BJ (cell line): Measurements from ENCODE around the gene SNCB. TPM values are rescaled to one million over a fixed set of nuclear protein-coding genes. Genes with fewer than 3 reads are reported as not detected.

Source experiments
- CTCF ChIA-PET: fragments of 350-600 bp; formaldehyde crosslinking; extraction: SDS; loops from one replicate; lab custom pipeline; 2021; ENCODE audit warnings: antibody characterized with exemption, inconsistent platforms; lab: Yijun Ruan, JAX
- POLR2A ChIA-PET: fragments of 300-600 bp; sonication (Branson Sonifier 250); formaldehyde crosslinking; extraction: SDS; loops from one replicate; lab custom pipeline; 2021; ENCODE audit warnings: antibody characterized with exemption; lab: Charles Lee
- DNase-seq: peaks from one replicate; pipeline ENCODE4 v3.0.0-alpha.2; 2011; ENCODE audit warnings: low read depth
- H3K27me3 ChIP-seq: 2 replicates; pipeline ENCODE4 v1.6.0; 2011; ENCODE audit warnings: low read length; ENCODE audit not compliant: control insufficient read depth, insufficient read depth
- H3K36me3 ChIP-seq: 2 replicates; pipeline ENCODE4 v1.5.1; 2011; ENCODE audit warnings: low read length; ENCODE audit not compliant: control insufficient read depth, insufficient read depth
- H3K4me3 ChIP-seq: 2 replicates; pipeline ENCODE4 v1.5.1; 2011; ENCODE audit warnings: low read depth, mild to moderate bottlenecking, control low read depth, low read length
- CTCF ChIP-seq: IDR thresholded peaks from 2 replicates; pipeline ENCODE4 v1.5.1; 2011; ENCODE audit warnings: low read depth, mild to moderate bottlenecking, control low read depth, inconsistent platforms, low read length, moderate library complexity; ENCODE audit not compliant: insufficient read depth
- polyA plus RNA-seq: library from polyadenylated mRNA; depleted of rRNA; stranded (reverse); fragments of >200 nt; gene quantifications from 2 replicates; pipeline ENCODE4 v1.2.3, GENCODE V29; 2011

The SNCB gene
- polyA plus RNA-seq, 1 experiment: not detected

GRCh38 chr5:176647030-176647842, 16.9 kb upstream of the SNCB start, which contains the start of gene TSPAN17:
TSS of gene TSPAN17 (plus strand) at chr5:176647484. CDS start at chr5:176647616, 132 bp downstream.
- H3K36me3 ChIP-seq: no peaks in the 10 kb centered on the region
- ChIA-PET CTCF (interaction anchor here (0.6 to 7.4 kb wide), 8 partner anchors 9 to 240 kb away, joined by 3 to 68 read pairs (median 4); partner anchors contain the start of genes EIF4E1B and SNCB), POLR2A (interaction anchor here (1.0 kb wide), 1 partner anchor 13 kb away, joined by 3 read pairs; no protein-coding TSS in a partner anchor)
- TF ChIP-seq CTCF: peak; percentile 33
- peak; percentile 93 for DNase-seq
- H3K4me3 ChIP-seq: peak within 1 kb of the TSS; percentile 68
- no peaks in the 10 kb centered on the region for H3K27me3 ChIP-seq

GRCh38 chr5:176646707-176647029, 16.3 kb upstream of the SNCB start:
- H3K27me3 ChIP-seq: no peaks in the 10 kb centered on the region
- no peak for DNase-seq
- H3K4me3 ChIP-seq: peak overlapping the region; percentile 22
- ChIA-PET CTCF (interaction anchor here (0.8 to 7.4 kb wide), 6 partner anchors 13 to 240 kb away, joined by 3 to 68 read pairs (median 4); partner anchors contain the start of genes EIF4E1B and SNCB), POLR2A (interaction anchor here (1.0 kb wide), 1 partner anchor 14 kb away, joined by 3 read pairs; no protein-coding TSS in a partner anchor)
- H3K36me3 ChIP-seq: no peaks in the 10 kb centered on the region
- TF ChIP-seq CTCF: no peak

GRCh38 chr5:176646049-176646706, 15.8 kb upstream of the SNCB start:
- ChIA-PET POLR2A (no interaction called here), CTCF (interaction anchor here (0.8 to 7.4 kb wide), 6 partner anchors 13 to 239 kb away, joined by 3 to 68 read pairs (median 4); partner anchors contain the start of genes EIF4E1B and SNCB)
- no peaks in the 10 kb centered on the region; the same call in 1 of the 2 replicates for H3K27me3 ChIP-seq
- DNase-seq: no peak
- no peaks in the 10 kb centered on the region for H3K36me3 ChIP-seq
- no peak for TF ChIP-seq CTCF
- no peak overlapping the region for H3K4me3 ChIP-seq

- H3K36me3 ChIP-seq: no peaks in the 10 kb centered on the region
- no peaks in the 10 kb centered on the region; the same call in 1 of the 2 replicates for H3K27me3 ChIP-seq
- ChIA-PET POLR2A (no interaction called here), CTCF (no interaction called here)
- no peak for DNase-seq
- no peak for TF ChIP-seq CTCF
- no peak overlapping the region for H3K4me3 ChIP-seq
Measured at GRCh38 chr5:176644878-176645670, 14.7 kb upstream of the SNCB start.
